ENCODE results near the gene HLA-E.
A peak's percentile ranks its signal among the peaks of the same experiment; 100 is the strongest.

Gene HLA-E

GRCh38 chr6:30446259-30446658 is 43.0 kb upstream of the HLA-E start:
- no peak overlapping the region for H2AK5ac ChIP-seq (ENCODE audit: low read length, severe bottlenecking)
- H3K36me3 ChIP-seq (ENCODE audit: control insufficient read depth in 1 of 2, insufficient read depth in 2 of 2, low read depth in 1 of 2, low read length in 2 of 2) = no peaks in the 10 kb centered on the region
- no peak overlapping the region for H3K18ac ChIP-seq (ENCODE audit: low read depth in 1 of 2, low read length in 2 of 2)
- no peak overlapping the region for H2BK12ac ChIP-seq (ENCODE audit: low read length in 2 of 2)
- H3K9ac ChIP-seq (ENCODE audit: low read length) = no peak overlapping the region
- H3K4me3 ChIP-seq (ENCODE audit: insufficient read depth in 1 of 2, low read depth in 1 of 2, low read length in 2 of 2) = no peak overlapping the region
- no peaks in the 10 kb centered on the region for H3K9me3 ChIP-seq (ENCODE audit: control insufficient read depth, low read length)
- no peak for DNase-seq
- H4K91ac ChIP-seq (ENCODE audit: low read length) = no peak overlapping the region
- H2BK15ac ChIP-seq (ENCODE audit: low read depth, poor library complexity, severe bottlenecking) = no peak overlapping the region
- no peak overlapping the region for H3K14ac ChIP-seq (ENCODE audit: low read length in 2 of 2)
- no peak overlapping the region for H4K8ac ChIP-seq (ENCODE audit: low read length)
- H3K4me1 ChIP-seq (ENCODE audit: control insufficient read depth, insufficient read depth, low read depth, low read length) = peaks cover 5% of the 10 kb centered on the region
- WGBS = 67% methylated on average over 2 of the region's 2 CpGs
- H2BK120ac ChIP-seq (ENCODE audit: low read depth, low read length) = no peak overlapping the region
- no peak overlapping the region for H3K4ac ChIP-seq (ENCODE audit: low read depth in 1 of 2, low read length in 2 of 2)
- no peak overlapping the region for H3K4me2 ChIP-seq (ENCODE audit: low read length, poor library complexity, severe bottlenecking)
- H2BK5ac ChIP-seq (ENCODE audit: low read depth, low read length, poor library complexity, severe bottlenecking) = no peak overlapping the region
- H3K23ac ChIP-seq (ENCODE audit: low read length in 2 of 2) = no peak overlapping the region
- no peaks in the 10 kb centered on the region for H3K79me1 ChIP-seq (replicated peaks; ENCODE audit: low read length, poor library complexity, severe bottlenecking)
- H3K27ac ChIP-seq (ENCODE audit: low read length, poor library complexity, severe bottlenecking) = no peak overlapping the region
- H2AFZ ChIP-seq (ENCODE audit: low read depth, low read length) = no peak overlapping the region
- H3K27me3 ChIP-seq (ENCODE audit: control insufficient read depth in 1 of 2, insufficient read depth in 1 of 2, low read length in 2 of 2) = peaks cover 78 to 96% of the 10 kb centered on the region in 2 experiments

DNA sequence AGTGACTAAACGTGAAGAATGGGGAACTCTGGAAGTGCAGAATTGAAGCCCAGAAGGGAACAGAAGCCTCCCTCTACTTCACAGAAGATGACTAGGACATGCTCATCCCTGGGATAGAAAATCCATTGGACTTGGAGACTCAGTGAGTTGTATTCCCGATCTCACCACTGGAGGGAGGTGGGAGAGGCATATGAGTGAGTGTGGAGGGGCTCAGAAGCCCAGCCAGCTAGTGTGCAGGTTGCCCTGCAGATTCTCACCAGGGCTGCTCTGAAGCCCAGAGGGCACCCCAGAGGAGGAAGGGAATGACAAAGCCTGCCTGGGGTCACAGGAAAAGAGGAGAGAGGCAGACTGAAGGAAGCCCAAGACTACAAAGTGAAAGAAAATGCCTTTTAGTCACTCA is 42.1 kb upstream of the HLA-E start:
- H3K4me1 ChIP-seq (ENCODE audit: control insufficient read depth, insufficient read depth, low read depth, low read length) = peaks cover 5% of the 10 kb centered on the region

GRCh38 chr6:30450548-30450908 is 38.8 kb upstream of the HLA-E start:
- Histone ChIP-seq H3K4me2 (ENCODE audit: low read length, poor library complexity, severe bottlenecking) (no peak overlapping the region), H3K4me1 (ENCODE audit: control insufficient read depth, insufficient read depth, low read depth, low read length) (peaks cover 2% of the 10 kb centered on the region), H3K18ac (ENCODE audit: low read depth in 1 of 2, low read length in 2 of 2) (no peak overlapping the region), H3K4me3 (ENCODE audit: insufficient read depth in 1 of 2, low read depth in 1 of 2, low read length in 2 of 2) (peak overlapping the region in 1 of 2 experiments; percentile 61), H2BK5ac (ENCODE audit: low read depth, low read length, poor library complexity, severe bottlenecking) (no peak overlapping the region), H3K14ac (ENCODE audit: low read length in 2 of 2) (no peak overlapping the region), H2BK12ac (ENCODE audit: low read length in 2 of 2) (no peak overlapping the region), H3K36me3 (ENCODE audit: control insufficient read depth in 1 of 2, insufficient read depth in 2 of 2, low read depth in 1 of 2, low read length in 2 of 2) (no peaks in the 10 kb centered on the region), H2AFZ (ENCODE audit: low read depth, low read length) (no peak overlapping the region), H3K79me1 (replicated peaks; ENCODE audit: low read length, poor library complexity, severe bottlenecking) (no peaks in the 10 kb centered on the region), H2AK5ac (ENCODE audit: low read length, severe bottlenecking) (no peak overlapping the region), H3K23ac (ENCODE audit: low read length in 2 of 2) (no peak overlapping the region), H2BK15ac (ENCODE audit: low read depth, poor library complexity, severe bottlenecking) (no peak overlapping the region), H3K9me3 (ENCODE audit: control insufficient read depth, low read length) (no peaks in the 10 kb centered on the region), H3K4ac (ENCODE audit: low read depth in 1 of 2, low read length in 2 of 2) (no peak overlapping the region), H4K91ac (ENCODE audit: low read length) (no peak overlapping the region), H3K9ac (ENCODE audit: low read length) (peak overlapping the region; percentile 3), H2BK120ac (ENCODE audit: low read depth, low read length) (no peak overlapping the region), H3K27ac (ENCODE audit: low read length, poor library complexity, severe bottlenecking) (no peak overlapping the region), H3K27me3 (ENCODE audit: control insufficient read depth in 1 of 2, insufficient read depth in 1 of 2, low read length in 2 of 2) (peaks cover 86 to 91% of the 10 kb centered on the region in 2 experiments), H4K8ac (ENCODE audit: low read length) (no peak overlapping the region)
- no peak for DNase-seq
- 73% methylated on average over 9 of the region's 9 CpGs for WGBS

More for the DNA sequence above, 42.1 kb upstream of the HLA-E start:
- DNase-seq = peak; percentile 32
- Histone ChIP-seq H4K8ac (ENCODE audit: low read length) (no peak overlapping the region), H3K4me3 (ENCODE audit: insufficient read depth in 1 of 2, low read depth in 1 of 2, low read length in 2 of 2) (no peak overlapping the region), H3K27me3 (ENCODE audit: control insufficient read depth in 1 of 2, insufficient read depth in 1 of 2, low read length in 2 of 2) (peaks cover 87 to 96% of the 10 kb centered on the region in 2 experiments), H3K23ac (ENCODE audit: low read length in 2 of 2) (no peak overlapping the region), H2AFZ (ENCODE audit: low read depth, low read length) (no peak overlapping the region), H3K18ac (ENCODE audit: low read depth in 1 of 2, low read length in 2 of 2) (no peak overlapping the region), H3K9me3 (ENCODE audit: control insufficient read depth, low read length) (no peaks in the 10 kb centered on the region), H3K4me2 (ENCODE audit: low read length, poor library complexity, severe bottlenecking) (no peak overlapping the region), H3K36me3 (ENCODE audit: control insufficient read depth in 1 of 2, insufficient read depth in 2 of 2, low read depth in 1 of 2, low read length in 2 of 2) (no peaks in the 10 kb centered on the region), H2BK5ac (ENCODE audit: low read depth, low read length, poor library complexity, severe bottlenecking) (no peak overlapping the region), H2AK5ac (ENCODE audit: low read length, severe bottlenecking) (no peak overlapping the region), H3K79me1 (replicated peaks; ENCODE audit: low read length, poor library complexity, severe bottlenecking) (no peaks in the 10 kb centered on the region), H2BK15ac (ENCODE audit: low read depth, poor library complexity, severe bottlenecking) (no peak overlapping the region), H4K91ac (ENCODE audit: low read length) (no peak overlapping the region), H2BK120ac (ENCODE audit: low read depth, low read length) (no peak overlapping the region), H2BK12ac (ENCODE audit: low read length in 2 of 2) (no peak overlapping the region), H3K9ac (ENCODE audit: low read length) (no peak overlapping the region), H3K14ac (ENCODE audit: low read length in 2 of 2) (no peak overlapping the region), H3K4ac (ENCODE audit: low read depth in 1 of 2, low read length in 2 of 2) (no peak overlapping the region), H3K27ac (ENCODE audit: low read length, poor library complexity, severe bottlenecking) (no peak overlapping the region)
- whole genome bisulfite sequencing = 0% methylated on average over 2 of the region's 2 CpGs

GRCh38 chr6:30450909-30451841 is 38.1 kb upstream of the HLA-E start:
- H3K18ac ChIP-seq (ENCODE audit: low read depth in 1 of 2, low read length in 2 of 2) = no peak overlapping the region
- H3K9me3 ChIP-seq (ENCODE audit: control insufficient read depth, low read length) = no peaks in the 10 kb centered on the region
- no peak overlapping the region for H2BK12ac ChIP-seq (ENCODE audit: low read length in 2 of 2)
- H2BK120ac ChIP-seq (ENCODE audit: low read depth, low read length) = no peak overlapping the region
- H2BK5ac ChIP-seq (ENCODE audit: low read depth, low read length, poor library complexity, severe bottlenecking) = no peak overlapping the region
- peaks cover 2% of the 10 kb centered on the region for H3K4me1 ChIP-seq (ENCODE audit: control insufficient read depth, insufficient read depth, low read depth, low read length)
- H4K91ac ChIP-seq (ENCODE audit: low read length) = no peak overlapping the region
- no peaks in the 10 kb centered on the region for H3K79me1 ChIP-seq (replicated peaks; ENCODE audit: low read length, poor library complexity, severe bottlenecking)
- peaks cover 85 to 89% of the 10 kb centered on the region in 2 experiments for H3K27me3 ChIP-seq (ENCODE audit: control insufficient read depth in 1 of 2, insufficient read depth in 1 of 2, low read length in 2 of 2)
- no peaks in the 10 kb centered on the region for H3K36me3 ChIP-seq (ENCODE audit: control insufficient read depth in 1 of 2, insufficient read depth in 2 of 2, low read depth in 1 of 2, low read length in 2 of 2)
- no peak overlapping the region for H3K4me2 ChIP-seq (ENCODE audit: low read length, poor library complexity, severe bottlenecking)
- WGBS = 58% methylated on average over 55 of the region's 55 CpGs
- peak overlapping the region in 1 of 2 experiments; percentile 61 for H3K4me3 ChIP-seq (ENCODE audit: insufficient read depth in 1 of 2, low read depth in 1 of 2, low read length in 2 of 2)
- no peak overlapping the region for H2AK5ac ChIP-seq (ENCODE audit: low read length, severe bottlenecking)
- H3K9ac ChIP-seq (ENCODE audit: low read length) = peak overlapping the region; percentile 3
- no peak overlapping the region for H4K8ac ChIP-seq (ENCODE audit: low read length)
- no peak overlapping the region for H3K14ac ChIP-seq (ENCODE audit: low read length in 2 of 2)
- no peak overlapping the region for H3K23ac ChIP-seq (ENCODE audit: low read length in 2 of 2)
- no peak overlapping the region for H3K4ac ChIP-seq (ENCODE audit: low read depth in 1 of 2, low read length in 2 of 2)
- no peak overlapping the region for H2BK15ac ChIP-seq (ENCODE audit: low read depth, poor library complexity, severe bottlenecking)
- DNase-seq = peak; percentile 45
- no peak overlapping the region for H2AFZ ChIP-seq (ENCODE audit: low read depth, low read length)
- H3K27ac ChIP-seq (ENCODE audit: low read length, poor library complexity, severe bottlenecking) = no peak overlapping the region

Data from mesenchymal stem cell (in vitro differentiated cells and primary cell).